Coronary artery (tissue), 2 donors: ENCODE data around the gene THRA.

ENCODE experiments used
- DNase-seq: peaks from one replicate; pipeline ENCODE4 v3.0.0-alpha.2; 2017; ENCODE audit warnings: low spot score
- H3K27ac ChIP-seq, 2 donors: fragments of 200-600 bp; sonication (generic); one replicate each; pipeline ENCODE4 v1.5.1; 2016 to 2019
- H3K4me3 ChIP-seq: fragments of 200-600 bp; sonication (generic); 2 replicates; pipeline ENCODE4 v1.5.1; 2016; ENCODE audit warnings: mild to moderate bottlenecking, moderate library complexity
- CTCF ChIP-seq: fragments of 200-600 bp; sonication (generic); IDR thresholded peaks from one replicate; pipeline ENCODE4 v1.5.1; 2019; ENCODE audit warnings: antibody characterized with exemption

The THRA gene

GRCh38 chr17:40062329-40063186, at the start of gene THRA:
Gene THRA (plus strand): TSS chr17:40062965. CDS start chr17:40074489, 11,524 bp downstream.
- peak within 1 kb of the TSS; percentile 89 for H3K4me3 ChIP-seq
- DNase-seq: peak; percentile 76
- H3K27ac ChIP-seq: peak within 1 kb of the TSS; percentile 93 to 98
- TF ChIP-seq CTCF: no peak

- H3K27ac ChIP-seq: peak overlapping the region in 1 of 2 donors; percentile 42
- DNase-seq: no peak
- no peak for TF ChIP-seq CTCF
- H3K4me3 ChIP-seq: no peak overlapping the region
Measured at GRCh38 chr17:40014375-40014980, 48.3 kb upstream of the THRA start.

- TF ChIP-seq CTCF: no peak
- no peak for DNase-seq
- no peak within 1 kb of the TSS for H3K4me3 ChIP-seq
- H3K27ac ChIP-seq: peak within 1 kb of the TSS in 1 of 2 donors; percentile 42
Measured at GRCh38 chr17:40015005-40015997, 47.5 kb upstream of the THRA start, which contains the start of gene CSF3. Gene CSF3 (plus strand): TSS chr17:40015440. CDS start chr17:40015475, 35 bp downstream.

- Histone ChIP-seq H3K27ac (no peak overlapping the region), H3K4me3 (no peak overlapping the region)
- no peak for DNase-seq
- TF ChIP-seq CTCF: no peak
Measured at GRCh38 chr17:40015998-40016985, 46.5 kb upstream of the THRA start.

GRCh38 chr17:40017422-40018080, 45.2 kb upstream of the THRA start:
- no peak for DNase-seq
- TF ChIP-seq CTCF: no peak
- Histone ChIP-seq H3K4me3 (no peak overlapping the region), H3K27ac (peak overlapping the region in 1 of 2 donors; percentile 63)
